GM12874 (cell line): ENCODE data around the gene GON4L.

Experiments used
- TF ChIP-seq, protein P1 (sequence below): IDR thresholded peaks from 2 replicates; pipeline ENCODE4 v1.5.1; 2011; ENCODE audit warnings: low read depth, mild to moderate bottlenecking, control low read depth, low read length, moderate library complexity; ENCODE audit not compliant: insufficient read depth

Gene GON4L

DNA sequence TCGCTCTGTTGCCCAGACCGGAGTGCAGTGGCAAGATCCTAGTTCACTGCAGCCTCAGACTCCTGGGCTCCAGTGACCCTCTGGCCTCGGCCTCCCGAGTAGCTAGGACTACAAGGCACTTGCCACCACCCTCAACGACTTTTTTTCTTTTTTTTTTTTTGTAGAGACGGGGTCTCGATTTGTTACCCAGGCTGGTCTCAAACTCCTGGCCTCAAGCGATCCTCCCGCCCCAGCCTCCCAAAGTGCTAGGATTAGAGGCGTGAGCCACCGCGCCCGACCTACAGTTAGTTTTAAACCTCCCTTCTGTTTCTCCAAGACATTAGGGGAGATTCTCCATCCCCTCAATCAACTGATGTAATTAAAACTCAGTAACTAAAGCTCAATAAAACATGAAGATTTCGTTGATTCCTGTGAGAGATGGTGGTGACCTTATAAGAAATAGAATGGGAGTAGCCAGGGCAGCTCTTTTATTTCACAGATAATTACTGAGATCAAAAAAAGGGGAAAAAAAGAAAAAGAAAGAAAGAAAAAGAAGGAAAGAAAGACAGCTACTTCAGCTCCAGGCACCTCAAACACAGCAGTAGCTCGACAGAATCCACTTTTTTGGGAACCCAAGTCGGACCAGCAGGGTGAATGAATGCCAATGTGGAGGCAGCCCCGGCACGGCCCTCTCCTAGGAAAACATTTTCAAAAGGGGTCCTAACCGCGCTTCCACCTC is 598 bp downstream of the GON4L start:
- TF ChIP-seq, protein P1, sequence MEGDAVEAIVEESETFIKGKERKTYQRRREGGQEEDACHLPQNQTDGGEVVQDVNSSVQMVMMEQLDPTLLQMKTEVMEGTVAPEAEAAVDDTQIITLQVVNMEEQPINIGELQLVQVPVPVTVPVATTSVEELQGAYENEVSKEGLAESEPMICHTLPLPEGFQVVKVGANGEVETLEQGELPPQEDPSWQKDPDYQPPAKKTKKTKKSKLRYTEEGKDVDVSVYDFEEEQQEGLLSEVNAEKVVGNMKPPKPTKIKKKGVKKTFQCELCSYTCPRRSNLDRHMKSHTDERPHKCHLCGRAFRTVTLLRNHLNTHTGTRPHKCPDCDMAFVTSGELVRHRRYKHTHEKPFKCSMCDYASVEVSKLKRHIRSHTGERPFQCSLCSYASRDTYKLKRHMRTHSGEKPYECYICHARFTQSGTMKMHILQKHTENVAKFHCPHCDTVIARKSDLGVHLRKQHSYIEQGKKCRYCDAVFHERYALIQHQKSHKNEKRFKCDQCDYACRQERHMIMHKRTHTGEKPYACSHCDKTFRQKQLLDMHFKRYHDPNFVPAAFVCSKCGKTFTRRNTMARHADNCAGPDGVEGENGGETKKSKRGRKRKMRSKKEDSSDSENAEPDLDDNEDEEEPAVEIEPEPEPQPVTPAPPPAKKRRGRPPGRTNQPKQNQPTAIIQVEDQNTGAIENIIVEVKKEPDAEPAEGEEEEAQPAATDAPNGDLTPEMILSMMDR = no peak

DNA sequence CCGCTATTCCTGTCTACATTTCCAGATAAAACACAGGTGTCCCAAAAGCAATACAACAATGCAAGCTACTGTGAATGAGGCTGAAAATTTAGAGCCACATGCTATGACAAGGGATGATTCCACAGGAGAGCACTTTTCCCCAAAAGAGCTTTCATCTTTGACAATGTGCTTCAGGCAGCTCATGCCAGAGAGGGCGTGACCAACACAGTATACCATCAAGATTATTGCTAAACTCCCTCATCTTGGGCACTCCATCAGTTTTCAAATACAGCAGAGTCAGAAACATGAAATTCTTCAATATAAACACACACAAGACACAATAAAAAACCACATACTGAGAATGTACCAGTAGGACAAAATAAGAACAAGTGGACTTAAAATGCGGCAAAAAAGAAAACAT is 6.7 kb downstream of the GON4L start:
- TF ChIP-seq, protein P1 = no peak

DNA sequence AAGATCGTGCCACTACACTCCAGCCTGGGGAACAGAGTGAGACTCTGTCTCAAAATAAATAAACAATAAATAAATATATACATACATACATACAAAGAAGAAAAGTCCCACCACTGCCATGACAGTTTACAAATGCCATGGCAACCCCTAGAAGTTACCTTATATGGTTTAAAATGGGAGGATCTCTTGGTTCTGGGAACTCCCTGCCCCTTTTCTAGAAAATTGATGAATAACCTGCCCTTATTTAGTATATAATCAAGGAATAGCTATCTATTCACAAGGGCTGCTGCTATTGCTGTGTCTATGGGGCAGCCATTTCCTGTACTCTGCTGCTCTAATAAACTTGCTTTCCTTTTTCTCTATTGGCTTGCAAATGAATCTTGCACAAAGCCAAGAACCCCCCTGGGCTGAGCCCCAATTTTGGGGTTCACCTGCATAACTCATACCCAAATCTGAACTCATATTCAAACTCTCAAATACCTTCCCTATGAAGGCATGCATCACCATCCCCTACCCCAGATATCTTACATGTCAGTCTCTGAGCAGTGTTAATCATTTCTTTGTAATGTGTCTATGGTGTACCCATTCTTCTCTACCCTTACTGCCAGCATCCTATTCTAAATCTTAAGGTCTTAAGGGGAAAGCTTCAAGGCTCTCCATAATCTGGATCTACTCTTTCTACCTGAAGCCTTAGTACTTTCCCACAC is 9.0 kb downstream of the GON4L start:
- TF ChIP-seq, protein P1 = no peak

DNA sequence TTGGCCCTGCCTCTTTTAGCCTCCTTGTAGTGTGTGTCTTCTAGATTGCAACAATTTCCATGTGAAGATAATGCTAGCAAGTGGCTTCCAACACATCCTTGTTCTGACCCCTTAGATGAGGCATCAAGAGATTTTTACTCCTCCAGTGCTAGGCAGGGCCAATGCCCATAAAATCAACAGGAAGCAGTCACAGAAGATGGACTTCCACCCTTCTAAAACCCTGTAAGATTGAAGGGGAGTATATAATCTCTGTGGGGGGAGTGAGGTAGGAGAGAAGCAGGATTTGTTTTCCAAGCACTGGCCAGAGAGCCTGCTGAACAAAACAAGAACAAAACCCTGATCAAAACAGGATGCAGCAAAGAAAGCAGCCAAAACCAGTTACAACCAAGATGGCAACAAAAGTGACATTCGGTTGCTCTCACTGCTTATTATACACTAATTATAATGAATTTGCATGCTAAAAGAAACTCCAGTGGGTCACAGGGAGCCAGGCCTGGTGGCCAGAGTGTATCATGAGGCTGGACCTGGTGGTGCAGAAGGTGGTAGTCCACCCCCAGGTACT is 12.1 kb downstream of the GON4L start:
- TF ChIP-seq, protein P1 = no peak

DNA sequence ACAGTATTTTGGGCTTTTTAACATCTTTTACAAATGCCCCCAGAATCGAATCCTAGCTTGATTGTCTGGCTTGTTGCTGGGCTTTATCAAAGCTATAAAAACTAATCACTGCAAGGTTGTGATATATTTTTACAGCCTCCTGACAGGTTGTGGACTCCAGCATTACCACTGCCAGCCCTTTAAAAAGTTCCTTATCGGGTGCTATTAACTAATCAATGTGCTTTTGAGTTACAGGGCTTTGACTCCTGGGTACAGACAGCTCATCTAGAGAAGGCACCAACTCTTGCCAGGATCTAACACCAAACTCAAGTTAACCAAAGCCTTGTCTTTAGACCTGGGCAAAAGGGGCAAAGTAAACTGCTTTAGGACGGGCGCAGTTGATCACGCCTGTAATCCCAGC is 16.6 kb downstream of the GON4L start:
- TF ChIP-seq, protein P1 = no peak

DNA sequence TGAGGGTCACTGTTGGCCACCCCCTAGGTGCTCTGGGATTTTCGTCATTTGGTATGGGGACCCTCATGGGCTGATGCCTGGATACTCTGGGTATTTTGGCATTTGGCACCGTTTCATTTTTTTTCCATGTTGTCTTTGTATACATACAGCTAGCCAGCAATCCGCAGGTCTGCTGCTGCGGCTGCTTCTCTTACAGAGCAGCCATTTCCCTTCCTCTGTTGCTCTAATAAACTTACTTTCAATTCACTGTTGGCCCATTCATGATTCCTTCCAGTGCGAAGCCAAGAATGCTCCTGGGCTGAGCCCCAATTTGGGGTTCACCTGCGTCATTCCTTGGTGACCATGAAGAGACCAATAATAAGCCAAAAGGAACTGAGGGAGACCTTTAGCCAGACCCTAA is 21.5 kb downstream of the GON4L start:
- TF ChIP-seq, protein P1 = no peak

DNA sequence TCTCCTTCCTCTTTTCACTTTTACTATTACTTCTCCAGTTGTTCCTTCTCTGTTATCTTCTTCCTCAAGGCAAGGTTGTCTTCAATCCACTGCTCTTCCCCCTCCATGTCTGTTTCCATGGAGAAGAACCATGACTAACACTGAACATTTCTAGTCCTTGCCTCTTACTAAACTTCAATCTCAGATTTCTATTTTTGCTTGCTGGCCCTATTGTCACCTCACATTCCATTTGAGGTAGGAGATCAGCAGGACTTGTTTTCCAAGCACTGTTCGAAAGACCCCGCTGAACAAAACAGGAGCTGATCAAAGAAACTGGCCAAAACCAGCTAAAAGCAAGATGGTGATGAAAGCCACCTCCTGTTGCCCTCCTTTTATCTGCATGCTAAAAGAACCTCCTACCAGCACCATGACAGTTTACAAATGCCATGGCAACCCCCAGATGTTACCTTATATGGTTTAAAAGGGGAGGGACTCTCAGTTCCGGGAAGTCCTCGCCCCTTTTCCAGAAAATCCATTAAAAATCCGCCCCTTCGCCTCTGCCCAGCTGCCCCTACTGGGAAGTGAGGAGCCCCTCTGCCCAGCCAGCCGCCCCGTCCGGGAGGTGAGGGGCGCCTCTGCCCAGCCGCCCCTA is 22.6 kb downstream of the GON4L start:
- TF ChIP-seq, protein P1 = no peak
